Activated CD4-positive, alpha-beta memory T cell treated with anti-CD3 and anti-CD28 coated beads, Interleukin-2, amount 10 ng/mL, durations not matched to agents 7 days and 5 days (primary cell): Measurements from ENCODE around the gene AHRR. TPM values are rescaled to one million over a fixed set of nuclear protein-coding genes. Genes with fewer than 3 reads are reported as not detected.
"Not testable (repeated sequence)": the region's sequence is repeated elsewhere in the genome, so short reads cannot be mapped to it uniquely, and the experiment has no call there.

ENCODE experiments used
- CTCF ChIA-PET: fragments of 350-600 bp; sonication (Branson Sonifier 250); formaldehyde crosslinking; loops from one replicate; lab custom pipeline; 2021; ENCODE audit warnings: antibody characterized with exemption, inconsistent platforms; lab: Charles Lee
- POLR2A ChIA-PET: fragments of 350-600 bp; sonication (Branson Sonifier 250); formaldehyde crosslinking; loops from one replicate; lab custom pipeline; 2021; ENCODE audit warnings: antibody characterized with exemption; lab: Charles Lee
- DNase-seq: peaks from one replicate; pipeline ENCODE4 v3.0.0-alpha.2; 2020
- H3K27ac Mint-ChIP-seq: one replicate; pipeline ENCODE4 v1.8.0; 2021; ENCODE audit warnings: mild to moderate bottlenecking, mixed read lengths
- H3K27me3 Mint-ChIP-seq: one replicate; pipeline ENCODE4 v1.8.0; 2021; ENCODE audit warnings: mixed read lengths
- H3K36me3 Mint-ChIP-seq: one replicate; pipeline ENCODE4 v1.8.0; 2021; ENCODE audit warnings: low read depth, mixed read lengths
- H3K4me1 Mint-ChIP-seq: one replicate; pipeline ENCODE4 v1.8.0; 2021; ENCODE audit warnings: mixed read lengths
- H3K4me3 Mint-ChIP-seq: one replicate; pipeline ENCODE4 v1.8.0; 2021; ENCODE audit warnings: mild to moderate bottlenecking, mixed read lengths
- H3K9me3 Mint-ChIP-seq: one replicate; pipeline ENCODE4 v1.8.0; 2021; ENCODE audit warnings: mixed read lengths
- total RNA-seq, 2 experiments: library from RNA; stranded (reverse); gene quantifications; one replicate each; pipeline ENCODE4 v1.2.3, GENCODE V29; 2021

The AHRR gene
- total RNA-seq, 2 experiments from 2014 or later, result 23.6 to 24.6 TPM

DNA sequence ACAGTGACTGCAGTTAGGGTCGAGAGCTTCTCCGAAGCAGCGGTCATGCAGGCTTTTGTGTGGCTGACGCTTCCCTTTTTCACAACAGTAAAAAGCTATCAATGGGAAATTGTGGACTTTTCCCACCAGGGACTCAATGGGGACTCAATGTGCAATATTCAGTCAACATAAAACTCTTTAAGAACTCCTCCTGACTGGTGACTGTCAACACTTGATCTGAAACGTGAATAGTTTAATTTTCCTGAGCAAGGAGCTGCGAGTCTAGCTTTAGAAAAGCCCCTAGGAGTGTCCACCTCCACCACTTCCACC lies 150.2 kb downstream of the AHRR start:
- CTCF ChIA-PET, result interaction anchor here (0.7 to 2.5 kb wide), 2 partner anchors 23 to 25 kb away, joined by 3 to 14 read pairs; no protein-coding TSS in a partner anchor
- Mint-ChIP-seq H3K9me3 (no peaks in the 10 kb centered on the region), H3K27me3 (peaks cover 4% of the 10 kb centered on the region), H3K4me1 (peaks cover 23% of the 10 kb centered on the region), H3K27ac (peak overlapping the region; percentile 48), H3K36me3 (peaks cover 19% of the 10 kb centered on the region), H3K4me3 (peak overlapping the region; percentile 65)
- DNase-seq, result no peak
- POLR2A ChIA-PET, result interaction anchor here (0.7 to 2.0 kb wide), 8 partner anchors 12 to 421 kb away, joined by 3 to 8 read pairs (median 4); partner anchors contain the start of genes BRD9, CCDC127, CEP72 and SDHA

DNA sequence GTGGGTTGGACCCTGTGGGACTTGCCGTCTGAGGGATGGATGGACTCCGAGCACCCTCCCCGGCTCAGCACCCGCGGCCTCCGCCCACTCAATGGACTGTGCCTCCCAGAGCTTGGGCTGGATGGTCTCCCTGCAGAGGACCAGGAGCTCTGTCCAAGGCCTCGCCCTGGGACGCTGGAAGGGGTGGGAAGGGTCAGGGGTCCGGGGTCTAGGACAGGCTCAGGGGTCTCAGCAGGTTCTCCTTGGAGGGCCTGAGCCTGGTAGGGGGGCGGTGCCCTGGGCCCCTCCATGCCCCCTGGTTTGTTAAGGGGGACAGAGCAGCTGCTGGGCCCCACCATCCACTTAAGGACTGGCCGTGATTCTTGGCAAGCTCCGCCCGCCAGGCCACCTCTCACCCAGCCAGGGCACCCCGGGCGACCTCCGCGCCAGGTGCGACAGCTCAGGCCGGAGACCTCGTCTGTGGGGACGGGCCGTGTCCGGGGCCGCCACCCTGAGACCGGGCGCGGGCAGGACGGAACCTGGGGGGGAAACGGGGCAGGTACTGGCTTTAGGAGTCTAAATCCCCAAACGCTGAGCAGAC lies 150.7 kb downstream of the AHRR start:
- peak; percentile 34 for DNase-seq
- peaks cover 23% of the 10 kb centered on the region for H3K4me1 Mint-ChIP-seq
- H3K27me3 Mint-ChIP-seq, result peaks cover 4% of the 10 kb centered on the region
- POLR2A ChIA-PET, result interaction anchor here (0.7 to 2.0 kb wide), 10 partner anchors 12 to 421 kb away, joined by 3 to 8 read pairs (median 4); partner anchors contain the start of genes BRD9, CCDC127, CEP72 and EXOC3
- CTCF ChIA-PET, result interaction anchor here (0.7 to 2.5 kb wide), 2 partner anchors 23 to 25 kb away, joined by 3 to 14 read pairs; no protein-coding TSS in a partner anchor
- peaks cover 17% of the 10 kb centered on the region for H3K36me3 Mint-ChIP-seq
- H3K4me3 Mint-ChIP-seq, result peak overlapping the region; percentile 65
- H3K27ac Mint-ChIP-seq, result peak overlapping the region; percentile 48
- no peaks in the 10 kb centered on the region for H3K9me3 Mint-ChIP-seq

DNA sequence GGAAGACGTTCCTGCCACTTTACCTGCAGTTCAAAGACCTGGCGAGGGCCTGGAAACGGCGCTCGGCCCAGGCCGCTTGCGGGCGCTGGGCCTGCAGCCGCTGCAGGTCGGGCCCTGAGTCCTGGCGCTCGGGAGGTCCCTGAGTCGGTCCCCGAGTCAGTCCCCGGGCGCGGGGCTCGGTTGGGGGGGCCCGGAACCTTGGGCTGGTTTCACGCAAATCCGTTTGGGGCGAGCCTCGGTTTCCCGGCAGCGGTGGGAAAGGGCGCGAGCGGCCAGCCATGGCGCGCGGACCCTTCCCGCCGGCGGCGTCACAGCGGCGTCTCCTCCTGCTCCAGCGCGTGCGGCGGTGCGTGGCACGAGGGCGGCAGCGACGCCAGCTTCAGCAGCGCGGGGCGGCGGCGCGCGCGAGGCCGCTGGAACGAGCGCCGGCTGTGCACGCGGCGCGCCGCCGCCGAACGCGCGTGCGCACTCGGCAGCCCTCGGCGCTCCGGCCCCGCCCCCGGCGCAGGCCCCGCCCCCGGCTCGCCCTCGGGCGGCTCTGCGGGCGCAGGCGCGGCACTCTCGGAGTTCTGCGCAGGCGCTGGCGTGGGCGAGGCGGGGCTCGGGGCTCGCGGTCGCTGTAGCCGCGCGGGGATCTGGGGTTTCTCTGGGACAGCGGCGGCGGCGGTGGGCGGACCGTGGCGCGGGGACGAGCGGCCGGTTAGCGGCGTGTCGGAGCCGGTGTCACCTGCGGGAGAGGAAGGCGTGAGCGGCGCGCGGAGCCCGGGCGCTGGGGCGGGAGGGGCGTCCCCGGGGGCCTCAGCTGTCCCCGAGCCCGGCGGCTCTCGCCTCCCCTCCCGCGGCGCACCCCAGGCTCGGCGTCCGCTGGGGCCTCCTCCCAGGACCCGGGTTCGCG lies 151.4 kb downstream of the AHRR start:
- peaks cover 23% of the 10 kb centered on the region for H3K4me1 Mint-ChIP-seq
- H3K4me3 Mint-ChIP-seq, result peak overlapping the region; percentile 70
- H3K27ac Mint-ChIP-seq, result peak overlapping the region; percentile 54
- H3K36me3 Mint-ChIP-seq, result peaks cover 17% of the 10 kb centered on the region
- ChIA-PET CTCF (interaction anchor here (1.2 to 2.5 kb wide), 4 partner anchors 20 to 156 kb away, joined by 3 to 14 read pairs (median 7); no protein-coding TSS in a partner anchor), POLR2A (interaction anchor here (0.7 to 2.0 kb wide), 11 partner anchors 13 to 420 kb away, joined by 3 to 8 read pairs (median 4); partner anchors contain the start of genes BRD9, CEP72, EXOC3 and PDCD6)
- DNase-seq, result peak; percentile 88
- H3K9me3 Mint-ChIP-seq, result no peaks in the 10 kb centered on the region
- peaks cover 4% of the 10 kb centered on the region for H3K27me3 Mint-ChIP-seq

DNA sequence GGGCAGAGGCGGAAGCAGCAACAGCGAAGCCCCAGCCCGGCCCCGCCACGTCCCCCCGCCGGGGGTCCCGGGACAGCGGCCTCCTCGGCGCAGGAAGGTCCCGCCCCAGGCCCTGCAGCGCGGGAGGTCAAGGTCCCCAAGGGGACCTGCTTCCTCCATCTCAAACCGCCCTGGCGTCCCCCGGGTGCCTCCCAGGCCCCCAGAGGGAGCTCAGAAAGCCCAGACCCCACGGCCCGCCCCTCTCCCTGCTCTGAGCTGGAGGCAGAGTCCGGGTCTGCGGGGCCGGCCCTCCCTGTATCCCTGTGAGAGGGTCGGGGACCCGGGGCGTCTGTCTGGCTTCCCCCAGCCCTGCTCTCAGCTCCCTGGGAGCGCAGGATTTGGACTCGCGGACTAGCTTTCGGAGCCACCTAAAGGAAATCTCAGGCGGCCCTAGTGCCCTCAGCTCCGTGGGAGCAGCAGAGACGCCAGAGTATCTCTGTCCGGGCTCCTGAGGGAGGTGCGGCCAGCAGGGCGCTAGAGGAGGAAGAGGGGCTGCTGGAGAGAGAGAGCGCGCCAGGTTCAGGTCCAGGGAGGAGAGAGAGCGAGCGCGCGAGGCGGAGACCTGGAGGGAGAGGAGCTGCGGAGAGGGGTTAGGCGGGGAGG lies 152.2 kb downstream of the AHRR start:
- Mint-ChIP-seq H3K9me3 (no peaks in the 10 kb centered on the region), H3K4me1 (peaks cover 23% of the 10 kb centered on the region), H3K4me3 (peak overlapping the region; percentile 83), H3K36me3 (peaks cover 17% of the 10 kb centered on the region), H3K27me3 (peaks cover 4% of the 10 kb centered on the region), H3K27ac (no peak overlapping the region)
- ChIA-PET POLR2A (interaction anchor here (0.8 to 1.8 kb wide), 6 partner anchors 27 to 202 kb away, joined by 3 to 6 read pairs (median 4); partner anchors contain the start of genes EXOC3 and PDCD6), CTCF (interaction anchor here (1.2 to 1.6 kb wide), 3 partner anchors 21 to 157 kb away, joined by 3 to 11 read pairs (median 3); no protein-coding TSS in a partner anchor)
- peak; percentile 37 for DNase-seq

DNA sequence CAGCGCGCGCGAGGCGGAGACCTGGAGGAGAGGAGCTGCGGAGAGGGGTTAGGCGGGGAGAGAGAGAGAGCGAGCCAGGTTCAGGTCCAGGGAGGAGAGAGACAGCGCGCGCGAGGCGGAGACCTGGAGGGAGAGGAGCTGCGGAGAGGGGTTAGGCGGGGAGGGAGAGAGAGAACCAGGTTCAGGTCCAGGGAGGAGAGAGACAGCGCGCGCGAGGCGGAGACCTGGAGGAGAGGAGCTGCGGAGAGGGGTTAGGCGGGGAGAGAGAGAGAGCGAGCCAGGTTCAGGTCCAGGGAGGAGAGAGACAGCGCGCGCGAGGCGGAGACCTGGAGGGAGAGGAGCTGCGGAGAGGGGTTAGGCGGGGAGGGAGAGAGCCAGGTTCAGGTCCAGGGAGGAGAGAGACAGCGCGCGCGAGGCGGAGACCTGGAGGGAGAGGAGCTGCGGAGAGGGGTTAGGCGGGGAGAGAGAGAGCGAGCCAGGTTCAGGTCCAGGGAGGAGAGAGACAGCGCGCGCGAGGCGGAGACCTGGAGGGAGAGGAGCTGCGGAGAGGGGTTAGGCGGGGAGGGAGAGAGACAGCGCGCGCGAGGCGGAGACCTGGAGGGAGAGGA lies 152.8 kb downstream of the AHRR start:
- ChIA-PET POLR2A (interaction anchor here (1.3 to 1.8 kb wide), 3 partner anchors 31 to 70 kb away, joined by 4 to 6 read pairs (median 5); partner anchors contain the start of gene EXOC3), CTCF (interaction anchor here (1.2 to 1.6 kb wide), 2 partner anchors 28 to 157 kb away, joined by 3 to 11 read pairs; no protein-coding TSS in a partner anchor)
- H3K4me1 Mint-ChIP-seq, result peaks cover 23% of the 10 kb centered on the region
- H3K27me3 Mint-ChIP-seq, H3K27ac Mint-ChIP-seq, DNase-seq, H3K9me3 Mint-ChIP-seq: not testable (repeated sequence)
- peak overlapping the region; percentile 59 for H3K4me3 Mint-ChIP-seq
- peaks cover 15% of the 10 kb centered on the region for H3K36me3 Mint-ChIP-seq

DNA sequence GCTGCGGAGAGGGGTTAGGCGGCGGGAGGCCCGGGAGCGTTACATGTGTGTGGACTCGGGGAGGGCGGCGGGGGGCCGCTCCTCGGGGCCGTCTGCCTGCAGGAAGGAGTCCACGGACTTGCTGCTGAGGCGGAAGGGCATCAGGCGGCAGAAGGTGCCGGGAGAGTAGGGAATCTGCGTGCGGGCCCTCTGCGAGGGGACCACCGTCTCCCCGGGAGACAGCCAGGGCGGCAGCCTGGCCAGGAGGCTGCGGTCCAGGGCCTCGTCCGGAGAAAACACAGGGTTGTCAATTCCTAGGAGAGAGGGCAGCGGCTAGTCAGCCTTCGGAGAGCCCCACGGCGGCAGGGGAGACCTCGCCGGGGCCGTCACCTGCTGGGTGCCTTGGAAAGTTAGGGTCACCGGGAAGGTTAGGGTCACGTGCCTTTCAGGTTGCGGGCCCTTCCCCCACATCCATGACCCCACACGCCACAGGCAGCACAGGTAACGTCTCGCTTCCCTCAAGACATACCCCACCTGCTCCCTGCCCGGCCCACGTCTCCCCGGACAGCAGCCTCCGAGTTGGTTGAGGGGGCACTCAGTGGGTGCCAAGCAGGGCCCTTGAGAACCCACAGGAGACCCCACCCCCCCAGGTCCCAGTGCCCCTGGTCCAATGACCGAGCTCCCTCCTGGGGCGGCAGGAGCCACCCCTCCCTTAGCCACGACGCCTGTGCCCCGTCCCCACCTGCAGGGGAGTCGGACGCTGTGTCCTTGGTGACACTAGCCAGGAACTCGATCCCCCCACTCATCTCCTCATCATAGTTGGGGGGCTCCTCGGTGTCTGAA lies 153.5 kb downstream of the AHRR start:
- POLR2A ChIA-PET, result no interaction called here
- Mint-ChIP-seq H3K36me3 (peaks cover 13% of the 10 kb centered on the region), H3K9me3 (no peaks in the 10 kb centered on the region), H3K27me3 (peaks cover 4% of the 10 kb centered on the region), H3K4me1 (peaks cover 22% of the 10 kb centered on the region), H3K4me3 (peak overlapping the region; percentile 59), H3K27ac (no peak overlapping the region)
- DNase-seq, result no peak
- CTCF ChIA-PET, result no interaction called here

DNA sequence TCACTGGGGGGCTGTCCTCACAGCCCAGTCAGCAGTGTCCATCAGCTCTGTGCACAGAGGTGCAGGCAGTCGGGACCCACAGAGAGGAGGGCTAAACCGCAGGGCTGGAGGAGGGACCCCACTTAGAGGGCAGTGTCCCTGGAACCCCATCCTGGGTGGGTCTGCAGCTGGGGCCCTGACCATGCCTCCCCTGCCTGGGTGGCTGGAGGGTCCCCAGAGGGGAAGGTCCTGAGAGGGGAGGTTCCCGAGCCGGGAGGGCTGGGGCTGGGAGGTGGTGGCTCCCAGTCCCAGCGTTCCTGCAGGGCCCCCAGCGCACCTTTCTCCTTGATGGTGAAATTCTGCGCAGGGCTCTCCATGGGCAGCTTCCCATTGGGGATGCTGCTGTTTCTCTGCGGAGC lies 154.2 kb downstream of the AHRR start:
- POLR2A ChIA-PET, result no interaction called here

DNA sequence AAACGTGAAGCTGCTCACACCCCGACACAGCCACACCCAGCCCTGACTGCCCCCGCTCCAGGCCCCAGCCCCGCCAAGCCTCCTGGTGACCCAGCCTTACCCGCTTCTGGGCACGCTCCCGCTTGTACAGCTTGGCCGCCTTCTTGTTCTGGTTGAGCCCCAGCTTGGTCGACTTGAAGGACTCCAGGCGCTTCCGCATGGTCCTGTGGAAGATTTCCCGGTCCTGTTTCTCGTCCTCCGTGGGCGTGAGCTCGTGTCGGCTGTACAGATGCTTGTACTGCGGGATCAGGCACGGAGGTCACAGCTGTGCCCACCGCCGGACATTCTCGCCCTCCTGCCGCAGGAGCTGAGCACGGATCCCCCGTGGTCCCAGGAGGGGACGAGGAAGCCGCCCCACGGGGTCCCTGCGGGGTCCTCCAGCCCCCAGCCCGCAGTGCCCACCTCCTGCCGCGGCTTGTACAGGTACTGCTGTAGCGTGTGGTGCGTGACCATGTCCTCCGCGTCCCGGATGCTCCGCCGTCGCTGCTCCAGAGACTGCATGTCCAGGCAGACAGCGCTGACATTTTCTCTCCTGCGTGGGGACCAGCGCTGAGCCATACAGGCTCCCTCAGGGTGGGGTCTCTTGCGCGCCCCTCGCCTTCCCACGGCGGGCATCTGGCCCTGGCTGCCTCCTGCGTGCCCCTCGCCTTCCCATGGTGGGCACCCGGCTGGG lies 154.7 kb downstream of the AHRR start:
- DNase-seq, result no peak
- Mint-ChIP-seq H3K27me3 (peaks cover 4% of the 10 kb centered on the region), H3K4me1 (peaks cover 13% of the 10 kb centered on the region), H3K9me3 (no peaks in the 10 kb centered on the region), H3K4me3 (no peak overlapping the region), H3K36me3 (peaks cover 6% of the 10 kb centered on the region), H3K27ac (no peak overlapping the region)
- CTCF ChIA-PET, result no interaction called here
- POLR2A ChIA-PET, result no interaction called here

More for the DNA sequence above, 154.2 kb downstream of the AHRR start:
- peak overlapping the region; percentile 3 for H3K4me3 Mint-ChIP-seq
- peaks cover 4% of the 10 kb centered on the region for H3K27me3 Mint-ChIP-seq
- peaks cover 19% of the 10 kb centered on the region for H3K4me1 Mint-ChIP-seq
- H3K36me3 Mint-ChIP-seq, result peaks cover 10% of the 10 kb centered on the region
- no peak overlapping the region for H3K27ac Mint-ChIP-seq
- H3K9me3 Mint-ChIP-seq, result no peaks in the 10 kb centered on the region
- CTCF ChIA-PET, result no interaction called here
- DNase-seq, result no peak

DNA sequence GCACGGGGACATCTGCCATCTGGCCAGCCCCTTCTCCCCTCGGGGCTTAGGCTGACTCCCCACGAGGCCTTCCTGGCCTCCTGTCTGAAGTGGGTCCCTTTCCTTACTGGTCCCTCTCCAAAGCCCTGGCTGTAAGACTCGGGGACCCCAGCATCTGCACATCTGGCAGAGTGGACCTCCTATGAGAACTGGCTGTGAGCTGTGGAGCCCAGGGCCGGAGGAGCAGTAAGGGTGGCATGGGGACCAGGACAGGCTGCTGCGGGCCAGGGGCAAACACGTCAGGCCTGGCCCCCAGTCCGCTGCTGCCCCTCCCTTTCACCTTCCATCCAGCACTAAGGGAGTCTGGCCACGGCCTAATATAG lies 155.3 kb downstream of the AHRR start:
- Mint-ChIP-seq H3K27me3 (peaks cover 4% of the 10 kb centered on the region), H3K9me3 (no peaks in the 10 kb centered on the region), H3K4me3 (no peak overlapping the region), H3K36me3 (peaks cover 3% of the 10 kb centered on the region), H3K27ac (no peak overlapping the region), H3K4me1 (peaks cover 8% of the 10 kb centered on the region)
- no peak for DNase-seq
- POLR2A ChIA-PET, result no interaction called here
- CTCF ChIA-PET, result no interaction called here

DNA sequence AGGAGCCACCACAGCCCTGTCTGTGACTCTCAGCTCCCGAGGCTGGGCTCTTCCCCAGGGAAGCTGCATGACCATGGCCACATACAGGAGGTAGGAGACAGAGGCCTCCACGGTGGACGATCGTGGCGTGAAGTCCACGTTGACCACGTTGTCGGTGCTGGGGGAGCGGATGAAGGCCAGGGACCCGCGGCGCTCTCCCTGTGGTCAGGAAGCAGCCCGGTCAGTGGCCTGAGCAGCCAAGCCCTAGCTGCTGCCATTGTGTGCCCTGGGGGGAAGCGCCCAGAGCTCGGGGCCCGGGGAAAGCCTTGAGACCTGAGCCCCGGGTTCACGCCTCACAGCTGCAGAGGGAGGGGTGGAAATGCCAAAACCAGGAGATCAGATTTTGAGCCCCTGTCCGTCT lies 155.7 kb downstream of the AHRR start:
- no peak for DNase-seq
- peaks cover 4% of the 10 kb centered on the region for H3K27me3 Mint-ChIP-seq
- H3K36me3 Mint-ChIP-seq, result no peaks in the 10 kb centered on the region
- no peak overlapping the region for H3K27ac Mint-ChIP-seq
- H3K9me3 Mint-ChIP-seq, result no peaks in the 10 kb centered on the region
- H3K4me3 Mint-ChIP-seq, result no peak overlapping the region
- H3K4me1 Mint-ChIP-seq, result peaks cover 5% of the 10 kb centered on the region
- POLR2A ChIA-PET, result no interaction called here
- CTCF ChIA-PET, result no interaction called here

DNA sequence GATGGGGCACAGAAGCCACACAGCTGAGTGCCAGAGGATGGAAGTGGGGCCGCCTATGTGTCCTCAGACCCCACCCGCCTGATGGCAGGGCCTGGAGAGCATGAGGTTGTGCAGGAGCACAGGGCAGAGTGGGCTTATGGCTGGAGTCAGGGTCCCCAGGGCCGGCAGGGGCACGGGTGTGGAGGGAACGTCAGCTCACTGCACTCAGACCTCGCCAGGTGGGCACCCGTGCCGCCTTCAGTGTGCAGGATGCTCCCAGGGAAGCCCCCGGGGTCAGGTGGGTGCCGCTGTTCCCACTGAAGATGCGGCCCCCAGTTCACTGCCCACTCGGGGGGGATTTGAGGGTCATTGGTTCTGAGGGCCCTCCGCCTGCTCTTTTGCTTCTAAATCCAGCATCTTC lies 156.4 kb downstream of the AHRR start:
- H3K4me1 Mint-ChIP-seq, result peaks cover 5% of the 10 kb centered on the region
- no peaks in the 10 kb centered on the region for H3K36me3 Mint-ChIP-seq
- no peaks in the 10 kb centered on the region for H3K9me3 Mint-ChIP-seq
- DNase-seq, result no peak
- H3K4me3 Mint-ChIP-seq, result no peak overlapping the region
- CTCF ChIA-PET, result no interaction called here
- POLR2A ChIA-PET, result no interaction called here
- peaks cover 4% of the 10 kb centered on the region for H3K27me3 Mint-ChIP-seq
- no peak overlapping the region for H3K27ac Mint-ChIP-seq
